Right hindlimb (tissue), 1 donor: ENCODE results near the gene CYTH4.
"Not testable (repeated sequence)": the region's sequence is repeated elsewhere in the genome, so short reads cannot be mapped to it uniquely, and the experiment has no call there.

Experiments used
- DNase-seq: peaks from one replicate; pipeline ENCODE4 v3.0.0-alpha.2; 2018

Gene CYTH4

DNA sequence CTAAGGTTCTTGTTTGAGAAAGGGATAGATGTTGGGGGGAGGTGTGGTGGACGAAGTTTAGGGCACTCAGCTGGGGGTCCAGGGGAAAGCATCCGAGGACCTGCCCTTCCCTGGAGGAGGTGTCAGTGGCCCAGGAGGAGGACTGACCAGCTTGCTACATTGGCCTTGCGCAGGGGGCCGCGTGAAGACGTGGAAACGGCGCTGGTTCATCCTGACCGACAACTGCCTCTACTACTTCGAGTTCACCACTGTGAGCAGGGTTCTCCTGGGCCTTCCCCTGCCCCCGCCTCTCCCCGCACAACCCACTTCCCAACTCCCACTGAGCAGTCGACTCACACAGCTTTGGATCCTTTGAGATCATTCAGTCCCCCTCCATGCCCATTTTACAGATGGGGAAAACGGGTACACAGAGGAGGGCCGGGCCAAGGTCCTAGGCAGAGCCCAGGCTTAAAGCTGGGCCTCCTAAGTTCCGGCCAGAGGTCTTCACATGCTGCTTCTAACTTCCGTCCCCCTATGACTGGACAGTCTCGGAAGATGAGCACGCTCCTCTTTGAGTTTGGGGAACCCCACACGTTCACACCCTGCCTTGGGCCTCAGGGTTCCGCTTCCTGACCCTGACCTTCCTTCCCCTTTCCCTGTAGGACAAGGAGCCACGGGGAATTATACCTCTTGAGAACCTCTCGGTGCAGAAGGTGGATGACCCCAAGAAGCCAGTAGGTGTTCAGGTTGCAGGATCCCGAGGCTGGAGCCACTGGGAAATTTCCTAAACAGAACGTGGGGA is 28.7 kb downstream of the CYTH4 start:
- no peak for DNase-seq

DNA sequence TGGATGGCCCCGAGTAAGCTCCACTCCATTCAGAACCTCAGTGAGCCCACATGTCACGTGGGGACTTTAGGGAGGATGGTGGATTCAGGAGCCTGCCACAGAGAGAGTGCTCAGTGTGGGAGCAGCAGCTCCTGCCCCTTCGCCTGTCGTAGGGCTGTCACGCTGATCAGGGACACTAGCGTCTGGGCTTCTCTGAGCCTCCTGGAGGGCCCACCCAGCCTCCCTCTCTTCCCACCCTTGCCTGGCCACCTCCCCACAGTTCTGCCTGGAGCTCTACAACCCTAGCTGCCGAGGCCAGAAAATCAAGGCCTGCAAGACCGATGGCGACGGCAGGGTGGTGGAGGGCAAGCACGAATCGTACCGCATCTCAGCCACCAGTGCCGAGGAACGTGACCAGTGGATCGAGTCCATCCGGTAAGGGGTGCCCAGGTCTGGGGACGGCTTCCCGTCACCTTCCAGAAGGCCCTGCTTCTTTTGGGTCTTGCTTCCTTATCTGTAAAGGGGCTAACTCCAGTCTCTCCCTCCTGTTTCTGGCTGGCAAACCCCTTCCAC is 29.5 kb downstream of the CYTH4 start:
- DNase-seq = no peak

DNA sequence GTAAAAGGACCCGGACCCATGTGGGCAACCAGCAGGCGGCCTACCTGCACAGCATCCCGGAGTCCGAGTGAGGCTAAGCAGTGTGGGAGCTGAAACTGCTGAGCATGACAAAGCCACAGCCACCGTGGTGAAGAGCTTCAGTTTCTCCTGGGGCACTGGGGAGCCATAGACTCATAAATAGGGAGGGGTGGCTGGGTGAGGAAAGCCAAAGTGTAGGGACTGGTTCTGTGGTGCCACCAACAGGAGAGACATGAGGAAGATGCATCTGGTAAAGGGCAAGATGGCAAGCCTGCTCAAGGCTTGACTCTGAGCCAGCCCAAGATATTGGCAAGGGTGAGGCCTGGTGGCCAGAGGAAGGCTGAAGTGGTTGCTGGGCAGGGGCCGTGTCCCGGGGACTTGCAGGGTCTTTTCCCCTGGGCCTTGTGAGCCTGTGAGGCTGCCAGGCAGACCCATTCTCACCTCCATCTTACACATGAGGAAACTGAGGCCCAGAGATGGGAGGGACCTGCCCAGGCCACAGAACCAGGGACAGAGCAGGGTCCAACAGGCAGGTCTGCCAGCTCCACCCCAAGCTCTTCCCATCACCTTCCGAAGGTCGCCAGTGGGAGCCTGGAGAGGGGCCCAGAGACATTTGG is 30.4 kb downstream of the CYTH4 start:
- DNase-seq = no peak

DNA sequence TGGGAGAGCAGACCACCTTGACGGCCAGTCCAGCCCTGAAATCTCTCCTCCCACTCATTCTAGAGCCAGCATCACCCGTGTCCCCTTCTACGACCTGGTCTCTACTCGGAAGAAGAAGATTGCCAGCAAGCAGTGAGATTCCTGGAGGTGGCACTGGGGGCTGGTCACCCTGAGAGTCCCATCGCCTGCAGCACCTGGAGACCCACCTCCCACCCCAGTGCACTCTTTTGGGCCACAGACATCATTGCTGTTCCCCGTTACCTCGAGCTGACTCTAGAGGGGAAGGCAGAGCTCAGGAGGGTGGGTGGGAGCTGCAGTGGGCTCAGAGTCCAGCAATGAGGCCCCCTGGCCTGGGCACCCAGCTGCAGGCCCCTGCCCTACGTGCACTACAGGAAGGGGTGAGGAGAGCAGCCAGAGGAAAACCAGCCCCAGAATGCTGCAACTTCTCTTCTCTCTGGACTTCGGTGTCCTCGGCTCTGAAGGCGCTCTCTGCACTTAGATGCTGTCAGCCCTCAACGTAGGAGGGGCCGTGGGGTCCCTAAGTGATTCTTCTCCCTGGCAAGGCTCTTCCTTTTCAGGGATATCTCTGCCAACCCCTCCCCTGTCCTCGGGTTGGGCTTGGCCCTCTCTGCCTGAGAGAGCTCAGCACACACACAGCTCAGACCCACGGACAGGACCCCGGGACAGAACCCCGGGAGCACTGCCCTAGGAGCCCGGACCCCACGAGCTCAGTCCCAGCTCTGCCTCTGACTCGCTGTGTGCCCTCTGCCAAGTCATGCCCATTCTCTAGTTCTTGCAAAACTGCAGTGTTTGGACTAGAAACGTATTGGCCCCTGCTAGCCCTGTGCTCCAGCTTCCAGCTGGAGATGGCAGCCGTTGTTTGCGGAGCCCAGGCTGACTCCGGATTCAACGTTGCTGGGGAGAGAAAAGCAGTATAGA is 31.3 kb downstream of the CYTH4 start:
- DNase-seq = no peak

GRCh38 chr22:37314315-37315074 is 32.2 kb downstream of the CYTH4 start:
- DNase-seq = no peak

DNA sequence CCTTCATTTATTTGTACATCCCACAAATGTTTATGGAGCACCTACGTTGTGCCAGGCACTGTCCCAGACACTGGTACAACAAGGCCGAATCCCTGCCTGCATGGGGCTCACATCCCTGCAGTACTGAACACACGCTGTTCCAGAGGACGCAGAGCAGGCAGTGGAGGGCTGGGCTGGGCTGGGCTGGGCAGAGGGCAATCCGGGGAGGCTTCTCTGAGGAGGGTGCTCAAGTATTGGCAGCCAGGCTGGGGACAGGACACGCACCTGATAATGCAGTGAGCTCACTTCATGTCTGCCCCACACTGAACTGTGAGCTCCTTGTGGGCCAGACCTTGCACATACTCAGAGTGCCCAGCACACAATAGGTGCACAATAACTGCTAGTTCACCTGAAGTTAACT is 34.1 kb downstream of the CYTH4 start:
- no peak for DNase-seq

DNA sequence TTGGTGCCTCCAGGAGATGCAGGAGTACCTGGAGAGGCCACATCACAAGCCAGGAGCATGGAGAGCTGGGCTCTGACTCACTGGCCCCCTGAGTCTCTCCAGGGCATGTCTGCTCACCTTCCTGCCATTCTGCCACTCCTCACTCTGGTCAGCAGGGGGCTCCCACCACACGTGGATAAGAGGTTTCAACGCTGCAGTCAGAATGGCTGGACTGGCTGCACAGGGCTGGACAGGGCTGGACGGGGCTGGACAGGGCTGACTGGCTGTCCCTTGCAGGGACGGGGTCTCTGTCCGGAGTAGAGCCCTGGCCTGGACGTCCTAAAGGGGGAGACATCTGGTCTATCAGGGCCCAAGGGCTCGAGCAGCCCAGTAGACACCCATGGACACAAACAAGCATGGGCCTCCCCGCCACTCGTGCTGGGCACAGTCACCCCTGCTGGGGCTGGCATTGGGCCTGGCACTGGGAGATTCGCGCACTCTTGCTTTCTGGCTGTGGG is 34.6 kb downstream of the CYTH4 start:
- peak; percentile 86 for DNase-seq

- no peak for DNase-seq
Measured at GRCh38 chr22:37317698-37318210, 35.4 kb downstream of the CYTH4 start.

DNA sequence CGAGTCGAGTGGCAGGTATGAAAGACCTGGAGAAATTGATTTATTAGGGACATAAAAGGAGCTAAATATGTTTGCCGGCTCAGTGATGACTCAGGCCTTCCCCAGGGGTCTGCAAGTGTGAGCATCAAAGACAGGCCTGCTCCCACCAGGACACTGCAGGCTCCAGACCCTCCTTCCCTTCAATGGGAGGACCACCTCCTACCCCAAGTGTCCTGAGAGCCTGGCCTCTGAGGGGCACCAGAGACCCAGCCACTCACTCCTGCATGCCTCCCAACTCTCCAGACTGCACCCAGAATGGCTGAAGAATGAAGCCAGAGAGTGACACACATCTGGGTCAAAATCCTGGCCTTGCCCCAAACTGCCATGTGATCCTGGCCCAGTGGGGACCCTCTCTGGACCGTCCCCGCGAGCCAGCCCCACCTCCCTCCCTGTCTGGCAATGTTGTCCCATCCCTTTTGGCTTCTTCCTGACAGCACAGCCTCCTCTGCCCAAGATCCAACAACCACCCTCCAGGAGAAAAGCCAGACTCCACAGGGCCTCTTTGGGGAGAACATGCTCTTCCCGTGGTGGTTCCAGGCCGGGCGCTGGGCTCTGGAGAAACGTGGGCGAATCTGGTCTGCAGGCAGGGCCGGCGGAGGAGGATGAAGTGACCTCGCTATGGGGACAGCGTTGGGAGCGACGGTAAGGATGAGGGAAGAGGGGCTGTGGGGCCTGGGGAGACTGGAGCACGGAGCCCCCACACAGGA is 36.2 kb downstream of the CYTH4 start:
- DNase-seq = no peak

- DNase-seq = no peak
Measured at GRCh38 chr22:37319469-37319868, 37.2 kb downstream of the CYTH4 start.

- DNase-seq = no peak
Measured at GRCh38 chr22:37320726-37321677, 38.7 kb downstream of the CYTH4 start.

DNA sequence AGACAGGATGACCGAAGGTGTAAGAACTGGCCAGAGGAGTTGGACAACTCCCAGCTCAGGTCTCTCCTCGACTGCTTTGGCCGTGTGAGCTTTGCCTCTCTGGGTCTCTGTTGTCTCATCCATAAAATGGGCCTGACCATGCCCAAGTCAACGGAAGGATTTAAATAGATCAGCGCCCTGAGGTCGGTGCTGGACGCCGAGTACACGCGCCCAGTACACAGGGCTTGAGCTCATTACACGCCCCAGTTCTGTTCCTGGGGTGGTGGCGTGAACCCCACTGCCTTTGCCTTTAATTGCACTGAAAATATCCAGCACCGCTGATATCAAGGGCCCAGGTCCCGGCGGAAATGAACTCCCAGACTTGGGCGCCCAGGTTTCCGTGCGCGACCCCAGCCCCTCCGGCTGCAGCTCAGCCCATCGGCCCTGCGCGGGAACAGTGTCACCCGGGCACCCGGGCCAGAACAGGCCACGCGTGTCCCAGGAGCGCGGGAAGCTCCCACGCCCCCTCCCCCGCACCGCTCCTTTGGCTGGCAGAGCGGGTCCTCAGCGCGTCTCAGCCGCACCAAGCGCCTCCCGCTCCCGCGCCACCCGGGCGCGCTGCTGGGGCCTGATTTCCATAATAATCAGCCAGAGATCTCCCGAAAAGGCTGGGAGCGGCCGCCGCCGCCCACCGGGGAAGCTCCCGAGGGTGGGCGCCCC is 42.2 kb downstream of the CYTH4 start:
- no peak for DNase-seq

DNA sequence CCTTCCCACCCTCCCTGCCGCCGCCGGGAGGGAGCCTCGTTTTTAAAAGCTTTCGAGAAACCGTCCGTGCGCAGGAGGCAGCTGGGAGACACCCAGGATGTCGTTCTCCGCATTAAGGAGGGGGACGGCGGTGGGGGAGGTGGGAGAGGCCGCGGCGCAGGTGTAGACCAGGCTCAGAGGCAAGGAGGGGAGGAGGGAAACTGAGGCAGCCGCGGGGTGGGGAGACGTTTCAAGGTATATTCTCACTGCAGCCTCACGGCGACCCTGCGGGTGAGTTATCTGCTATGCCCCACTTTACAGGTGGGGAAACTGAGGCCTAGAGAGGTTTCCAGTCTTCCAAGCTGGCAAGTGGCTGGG is 42.7 kb downstream of the CYTH4 start:
- DNase-seq = no peak

- DNase-seq = no peak
Measured at GRCh38 chr22:37326726-37327125, 44.4 kb downstream of the CYTH4 start.

DNA sequence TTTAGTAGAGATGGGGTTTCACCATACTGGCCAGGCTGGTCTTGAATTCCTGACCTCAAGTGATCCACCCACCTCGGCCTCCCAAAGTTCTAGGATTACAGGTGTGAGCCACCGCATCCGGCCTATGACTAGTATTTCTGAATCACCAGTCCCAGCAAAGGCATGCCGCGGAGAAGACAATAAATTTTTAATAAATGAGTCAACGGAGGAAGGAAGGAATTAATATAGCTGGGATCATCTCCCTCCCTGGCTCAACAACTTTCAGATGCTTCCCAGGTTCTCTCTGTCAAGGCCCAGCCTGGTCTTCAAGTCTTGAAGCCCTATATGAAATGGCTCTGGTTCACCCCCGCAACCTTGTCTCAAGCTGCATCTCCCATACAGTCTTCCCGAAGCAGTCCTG is 45.7 kb downstream of the CYTH4 start:
- DNase-seq = no peak

DNA sequence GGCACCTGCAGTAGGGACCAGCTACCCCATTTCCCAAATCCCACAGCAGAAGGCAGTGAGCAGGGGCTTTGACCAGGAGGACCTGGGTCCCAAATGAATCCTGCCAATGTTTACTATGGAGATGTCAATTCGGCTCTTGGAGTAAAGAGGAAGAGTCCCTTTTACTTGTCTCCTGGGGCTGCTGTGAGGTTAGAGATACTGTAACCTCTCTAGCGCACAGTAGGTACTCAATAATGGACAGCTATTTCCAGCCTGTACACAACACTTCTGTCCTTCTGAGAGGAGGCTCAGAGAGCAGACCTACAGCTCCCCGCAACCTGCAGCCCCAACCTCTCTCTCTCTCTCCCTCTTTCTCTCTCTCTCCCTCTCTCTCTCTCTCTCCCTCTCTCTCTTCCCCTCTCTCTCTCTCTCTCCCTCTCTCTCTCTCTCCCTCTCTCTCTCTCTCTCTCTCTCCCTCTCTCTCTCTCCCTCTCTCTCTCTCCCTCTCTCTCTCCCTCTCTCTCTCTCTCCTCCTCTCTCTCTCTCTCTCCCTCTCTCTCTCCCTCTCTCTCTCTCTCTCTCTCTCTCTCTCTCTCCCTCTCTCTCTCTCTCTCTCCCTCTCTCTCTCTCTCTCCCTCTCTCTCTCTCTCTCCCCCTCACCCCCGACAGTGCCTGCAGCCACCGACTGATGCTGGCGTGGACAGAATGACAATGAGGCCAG is 46.4 kb downstream of the CYTH4 start:
- DNase-seq = not testable (repeated sequence)

DNA sequence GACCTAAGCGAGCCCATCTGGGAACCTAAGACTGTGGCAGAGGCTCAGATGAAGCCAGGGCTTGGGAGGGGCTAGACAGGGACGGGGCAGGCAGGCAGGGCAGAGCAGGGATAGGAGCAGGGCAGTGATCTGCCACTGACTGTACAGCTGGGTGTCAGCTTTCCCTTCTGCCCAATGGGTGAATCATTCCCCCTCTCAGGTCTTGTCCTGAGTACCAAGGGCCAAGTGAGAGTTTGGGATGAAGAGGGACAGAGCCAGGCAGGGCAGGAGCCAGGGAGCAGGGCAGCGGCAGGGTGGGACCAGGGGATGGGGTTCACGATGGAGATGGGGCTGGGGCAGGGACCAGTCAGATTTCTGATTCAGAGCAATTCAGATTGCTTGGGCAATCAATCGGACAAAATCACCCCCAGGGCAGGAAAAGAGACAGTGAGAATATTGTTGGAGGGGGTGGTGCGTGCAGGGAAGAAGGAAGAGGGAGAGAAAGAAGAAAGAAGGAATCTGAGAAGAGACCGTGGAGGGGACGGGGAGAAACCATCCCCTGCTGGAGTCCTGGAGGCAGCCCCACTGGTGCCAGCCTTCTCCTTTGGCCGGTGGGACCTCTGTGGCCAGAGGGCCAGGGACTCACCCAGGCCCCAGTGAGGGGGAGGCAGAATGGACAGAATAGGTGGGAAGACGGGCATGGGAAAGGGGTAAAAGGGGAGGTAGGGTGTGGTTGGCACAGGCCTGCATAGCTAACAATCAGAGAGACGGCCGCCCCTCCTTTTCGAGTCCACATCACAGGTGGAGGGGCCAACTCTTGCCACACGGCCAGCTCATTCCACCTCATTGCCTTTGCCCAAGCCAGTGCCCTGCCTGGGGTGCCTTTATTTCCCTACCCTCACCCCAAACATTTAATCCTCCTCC is 47.2 kb downstream of the CYTH4 start:
- no peak for DNase-seq
